ENCODE data around the gene POLD3. TPM values are rescaled to one million over a fixed set of nuclear protein-coding genes. Genes with fewer than 3 reads are reported as not detected.

Gene POLD3
- total RNA-seq, 4 donors from 2014 or later: 9.1 to 13.6 (median 9.2) TPM

DNA sequence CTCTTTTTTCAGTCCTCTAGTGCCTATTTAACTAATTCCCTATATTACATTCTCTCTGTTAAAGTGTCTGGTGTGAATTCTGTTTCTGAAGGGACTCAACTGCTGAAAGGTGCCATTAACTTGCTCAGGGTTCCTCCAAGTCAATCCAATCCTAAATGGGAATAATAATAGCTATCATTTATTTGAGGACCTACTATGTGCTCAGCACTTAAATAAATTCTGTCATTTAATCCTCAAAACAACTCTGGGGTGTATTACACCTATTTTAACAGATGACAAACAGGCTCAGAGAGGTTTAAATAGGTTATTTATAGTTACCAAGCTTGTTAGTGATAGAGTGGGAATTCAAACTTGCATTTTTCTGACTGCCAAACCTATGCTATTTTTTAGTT lies 40.6 kb upstream of the POLD3 start:
- no peaks in the 10 kb centered on the region for H3K4me1 ChIP-seq
- H3K9me3 ChIP-seq: no peaks in the 10 kb centered on the region
- no peak overlapping the region for H3K4me3 ChIP-seq
- no peaks in the 10 kb centered on the region for H3K27me3 ChIP-seq
- DNase-seq (ENCODE audit: extremely low spot score): no peak
- no peaks in the 10 kb centered on the region for H3K36me3 ChIP-seq
- TF ChIP-seq POLR2A (IDR thresholded peaks at IDR 0.05; ENCODE audit: low read depth): no peak
- TF ChIP-seq POLR2AphosphoS5 (IDR thresholded peaks at IDR 0.05): no peak
- TF ChIP-seq, protein P1, sequence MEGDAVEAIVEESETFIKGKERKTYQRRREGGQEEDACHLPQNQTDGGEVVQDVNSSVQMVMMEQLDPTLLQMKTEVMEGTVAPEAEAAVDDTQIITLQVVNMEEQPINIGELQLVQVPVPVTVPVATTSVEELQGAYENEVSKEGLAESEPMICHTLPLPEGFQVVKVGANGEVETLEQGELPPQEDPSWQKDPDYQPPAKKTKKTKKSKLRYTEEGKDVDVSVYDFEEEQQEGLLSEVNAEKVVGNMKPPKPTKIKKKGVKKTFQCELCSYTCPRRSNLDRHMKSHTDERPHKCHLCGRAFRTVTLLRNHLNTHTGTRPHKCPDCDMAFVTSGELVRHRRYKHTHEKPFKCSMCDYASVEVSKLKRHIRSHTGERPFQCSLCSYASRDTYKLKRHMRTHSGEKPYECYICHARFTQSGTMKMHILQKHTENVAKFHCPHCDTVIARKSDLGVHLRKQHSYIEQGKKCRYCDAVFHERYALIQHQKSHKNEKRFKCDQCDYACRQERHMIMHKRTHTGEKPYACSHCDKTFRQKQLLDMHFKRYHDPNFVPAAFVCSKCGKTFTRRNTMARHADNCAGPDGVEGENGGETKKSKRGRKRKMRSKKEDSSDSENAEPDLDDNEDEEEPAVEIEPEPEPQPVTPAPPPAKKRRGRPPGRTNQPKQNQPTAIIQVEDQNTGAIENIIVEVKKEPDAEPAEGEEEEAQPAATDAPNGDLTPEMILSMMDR (IDR thresholded peaks at IDR 0.05): no peak
- TF ChIP-seq EP300 (IDR thresholded peaks at IDR 0.05): no peak
- intact Hi-C loops (cut with DNase I): no loop called here
- no peak overlapping the region for H3K27ac ChIP-seq (replicated peaks in 1 of 4)

DNA sequence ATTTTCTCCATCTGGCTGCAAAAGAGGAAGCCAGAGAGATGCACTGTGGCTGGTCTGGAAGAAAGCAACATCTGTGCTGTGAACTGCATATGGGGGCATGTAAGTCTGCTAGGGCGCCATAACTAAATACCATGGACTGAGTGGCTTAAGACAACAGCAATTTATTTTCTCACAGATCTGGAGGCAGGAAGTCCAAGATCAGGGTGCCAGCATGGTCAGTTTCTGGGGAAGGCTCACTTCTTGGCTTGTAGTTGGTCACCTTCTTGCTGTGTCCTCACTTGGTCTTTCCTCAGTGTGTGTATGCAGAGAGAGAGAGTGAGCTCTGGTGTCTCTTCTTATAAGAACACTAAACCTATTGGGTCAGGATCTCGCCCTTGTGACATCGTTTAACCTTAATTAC lies 34.9 kb upstream of the POLD3 start:
- H3K36me3 ChIP-seq: no peaks in the 10 kb centered on the region
- peaks cover 0 to 12% (median 0%) of the 10 kb centered on the region in 4 donors for H3K9me3 ChIP-seq
- no peak overlapping the region for H3K27ac ChIP-seq (replicated peaks in 1 of 4)
- intact Hi-C loops (cut with DNase I): no loop called here
- peaks cover 0 to 3% (median 0%) of the 10 kb centered on the region in 4 donors for H3K27me3 ChIP-seq
- DNase-seq (ENCODE audit: extremely low spot score): no peak
- TF ChIP-seq, protein P1 (IDR thresholded peaks at IDR 0.05): no peak
- TF ChIP-seq POLR2A (IDR thresholded peaks at IDR 0.05; ENCODE audit: low read depth): no peak
- no peak for TF ChIP-seq POLR2AphosphoS5 (IDR thresholded peaks at IDR 0.05)
- no peak for TF ChIP-seq EP300 (IDR thresholded peaks at IDR 0.05)
- WGBS: 91% methylated on average over 3 of the region's 3 CpGs
- H3K4me1 ChIP-seq: no peaks in the 10 kb centered on the region
- H3K4me3 ChIP-seq: no peak overlapping the region

GRCh38 chr11:74559110-74559933 lies 33.1 kb upstream of the POLD3 start:
- TF ChIP-seq POLR2A (IDR thresholded peaks at IDR 0.05; ENCODE audit: low read depth): no peak
- no peak for TF ChIP-seq POLR2AphosphoS5 (IDR thresholded peaks at IDR 0.05)
- TF ChIP-seq EP300 (IDR thresholded peaks at IDR 0.05): no peak
- TF ChIP-seq, protein P1 (IDR thresholded peaks at IDR 0.05): no peak
- intact Hi-C loops (cut with DNase I): no loop called here
- WGBS: 59% methylated on average over 7 of the region's 7 CpGs
- peaks cover 0 to 3% (median 0%) of the 10 kb centered on the region in 4 donors for H3K27me3 ChIP-seq
- DNase-seq (ENCODE audit: extremely low spot score): no peak
- no peak overlapping the region for H3K4me3 ChIP-seq
- H3K9me3 ChIP-seq: peaks cover 0 to 12% (median 0%) of the 10 kb centered on the region in 4 donors
- no peaks in the 10 kb centered on the region for H3K36me3 ChIP-seq
- no peak overlapping the region for H3K27ac ChIP-seq (replicated peaks in 1 of 4)
- no peaks in the 10 kb centered on the region for H3K4me1 ChIP-seq

GRCh38 chr11:74559934-74560309 lies 32.5 kb upstream of the POLD3 start:
- intact Hi-C loops (cut with DNase I): no loop called here
- no peak overlapping the region for H3K4me3 ChIP-seq
- peaks cover 0 to 3% (median 0%) of the 10 kb centered on the region in 4 donors for H3K27me3 ChIP-seq
- no peak overlapping the region for H3K27ac ChIP-seq (replicated peaks in 1 of 4)
- H3K9me3 ChIP-seq: peaks cover 0 to 12% (median 0%) of the 10 kb centered on the region in 4 donors
- 74% methylated on average over 2 of the region's 2 CpGs for WGBS
- TF ChIP-seq POLR2AphosphoS5 (IDR thresholded peaks at IDR 0.05) (no peak), POLR2A (IDR thresholded peaks at IDR 0.05; ENCODE audit: low read depth) (no peak), EP300 (IDR thresholded peaks at IDR 0.05) (no peak)
- TF ChIP-seq, protein P1 (IDR thresholded peaks at IDR 0.05): no peak
- DNase-seq (ENCODE audit: extremely low spot score): no peak
- H3K4me1 ChIP-seq: no peaks in the 10 kb centered on the region
- H3K36me3 ChIP-seq: no peaks in the 10 kb centered on the region

Data from esophagus muscularis mucosa (tissue), 4 donors.